Activated T-cell treated with anti-CD3 and anti-CD28 coated beads for 24 hours (primary cell): Measurements from ENCODE around the gene NFIX.

Experiments
- DNase-seq: peaks from one replicate; pipeline ENCODE4 v3.0.0-alpha.2; 2020; ENCODE audit warnings: low read depth

NFIX gene

DNA sequence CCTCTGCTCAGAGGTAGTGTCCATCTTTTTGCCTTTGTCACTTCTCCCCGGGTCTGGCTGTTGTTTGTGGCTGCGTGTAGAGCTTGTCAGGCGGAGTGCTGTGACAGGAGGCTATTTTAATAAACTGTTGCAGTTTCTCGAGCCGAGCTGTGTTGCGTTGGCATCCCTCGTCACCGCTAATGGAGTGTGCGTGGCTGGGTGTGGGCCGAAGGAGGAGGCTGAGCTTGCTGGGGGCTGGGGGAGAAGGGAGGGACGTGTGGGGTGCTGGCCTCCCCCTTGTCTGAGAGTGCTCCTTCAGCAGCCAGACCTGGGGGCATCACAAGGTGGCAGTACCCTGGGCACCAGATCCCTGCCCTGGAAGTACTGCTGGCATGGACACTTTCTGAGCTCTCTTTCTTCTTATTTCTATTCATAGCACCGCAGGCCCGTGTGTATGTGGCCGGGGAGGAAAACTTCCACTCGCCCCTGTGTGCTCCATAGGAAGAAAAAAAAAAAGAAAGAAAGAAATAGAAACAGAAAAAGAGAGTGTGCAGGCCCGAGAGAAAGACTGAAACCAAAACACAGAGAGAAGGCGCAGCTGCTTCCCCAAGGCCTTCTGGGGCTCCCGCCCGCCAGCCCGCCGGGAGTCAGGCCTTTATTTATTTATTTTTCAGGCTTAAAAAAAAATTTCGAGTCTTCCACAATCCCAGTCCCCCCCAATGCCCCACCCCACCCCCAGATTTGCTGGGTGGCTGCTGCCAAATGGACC lies 27.0 kb downstream of the NFIX start:
- DNase-seq = no peak

DNA sequence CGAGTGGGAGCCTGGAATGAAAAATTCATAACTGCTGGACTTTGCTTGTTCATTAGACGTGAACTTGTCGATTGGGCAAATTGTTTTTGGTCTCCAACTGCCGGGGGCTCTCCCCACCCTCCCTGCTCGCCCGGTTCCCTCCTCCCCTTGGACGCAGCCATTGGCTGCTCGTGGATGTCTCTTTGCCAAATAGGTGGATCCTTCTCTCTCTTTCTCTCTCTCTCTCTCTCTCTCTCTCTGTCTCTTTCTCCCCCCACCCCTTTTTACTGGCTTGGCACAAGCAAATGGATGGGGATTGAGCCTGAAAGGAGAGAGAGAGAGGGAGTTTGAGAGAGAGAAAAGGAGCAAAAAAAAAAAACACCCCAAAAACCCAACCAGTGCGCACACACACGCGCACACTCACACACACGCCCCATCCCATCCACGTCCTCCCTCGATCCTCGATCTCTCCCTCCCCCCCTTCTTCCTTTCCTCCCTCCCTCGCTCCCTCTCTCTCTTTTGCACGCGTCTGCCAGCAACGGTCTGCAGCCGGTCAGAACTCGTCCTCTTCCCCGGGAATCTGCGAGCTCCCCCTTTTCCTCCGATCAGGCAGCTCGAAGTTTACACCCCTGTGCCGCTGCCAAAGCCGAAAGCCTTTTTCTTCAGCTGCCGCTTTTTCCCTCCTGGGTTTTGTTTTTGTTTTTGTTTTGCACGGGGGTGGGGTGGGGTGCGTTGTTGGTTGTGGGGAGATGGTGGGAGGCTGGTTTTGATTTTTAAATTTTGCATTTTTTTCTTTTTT lies 27.8 kb downstream of the NFIX start:
- DNase-seq = no peak

DNA sequence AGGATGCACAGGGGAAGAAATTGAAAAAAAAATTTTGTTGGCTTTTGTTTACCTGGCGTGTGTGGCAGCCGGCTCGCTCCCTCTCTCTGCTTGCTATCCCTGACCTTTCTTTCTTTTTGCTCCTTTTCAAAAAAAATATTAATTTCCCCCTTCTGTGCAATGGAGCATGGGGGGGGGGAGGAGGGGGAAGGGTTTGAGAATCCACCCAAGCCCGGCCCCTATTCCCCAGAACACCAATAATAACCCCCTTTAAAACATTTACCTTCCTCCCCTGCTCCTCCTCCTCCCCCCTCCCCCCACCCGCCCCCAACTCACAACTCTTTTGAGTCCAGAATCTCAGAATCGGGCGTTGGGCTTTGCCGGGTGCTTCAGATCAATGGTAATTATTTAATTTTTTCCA lies 28.4 kb downstream of the NFIX start:
- DNase-seq = no peak

DNA sequence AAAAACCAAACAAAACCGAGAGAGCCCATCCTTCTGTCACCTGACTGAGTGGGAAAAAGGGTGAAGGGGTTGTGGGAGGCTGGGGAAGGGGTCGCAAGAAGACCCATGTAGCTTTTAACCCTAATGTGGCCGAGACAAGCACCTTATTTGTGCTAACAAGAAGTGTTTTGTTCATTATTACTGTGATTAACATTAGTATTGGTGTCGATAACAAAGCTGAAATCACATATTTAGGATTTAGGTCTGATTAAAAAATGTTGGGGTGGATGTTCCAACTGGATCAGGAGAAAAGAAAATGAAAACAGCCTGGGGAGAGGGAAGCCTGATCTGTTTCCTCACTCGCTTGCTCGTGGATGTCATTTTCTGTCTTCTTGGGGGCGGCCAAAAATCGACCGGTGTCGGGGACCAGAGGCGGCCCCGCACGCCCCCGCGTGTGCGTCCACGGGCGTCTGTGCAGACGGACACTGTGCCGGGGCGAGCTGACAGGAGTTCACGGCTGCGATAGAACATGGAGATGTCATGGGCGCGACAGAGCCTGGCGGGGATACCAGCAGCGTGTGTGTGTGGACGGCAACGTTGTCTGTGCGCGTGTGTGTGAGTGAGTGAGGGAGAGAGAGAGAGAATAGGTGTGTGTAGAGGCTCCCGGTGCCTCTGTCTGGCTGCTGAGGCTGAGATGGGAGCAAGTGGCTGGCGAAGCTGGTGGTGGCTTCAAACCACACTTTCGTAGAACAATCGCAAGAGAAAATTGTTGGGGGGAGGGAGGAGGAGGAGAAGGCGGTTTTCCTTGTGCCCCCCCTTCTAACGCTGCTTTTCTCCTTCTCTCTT lies 29.1 kb downstream of the NFIX start:
- DNase-seq = no peak

DNA sequence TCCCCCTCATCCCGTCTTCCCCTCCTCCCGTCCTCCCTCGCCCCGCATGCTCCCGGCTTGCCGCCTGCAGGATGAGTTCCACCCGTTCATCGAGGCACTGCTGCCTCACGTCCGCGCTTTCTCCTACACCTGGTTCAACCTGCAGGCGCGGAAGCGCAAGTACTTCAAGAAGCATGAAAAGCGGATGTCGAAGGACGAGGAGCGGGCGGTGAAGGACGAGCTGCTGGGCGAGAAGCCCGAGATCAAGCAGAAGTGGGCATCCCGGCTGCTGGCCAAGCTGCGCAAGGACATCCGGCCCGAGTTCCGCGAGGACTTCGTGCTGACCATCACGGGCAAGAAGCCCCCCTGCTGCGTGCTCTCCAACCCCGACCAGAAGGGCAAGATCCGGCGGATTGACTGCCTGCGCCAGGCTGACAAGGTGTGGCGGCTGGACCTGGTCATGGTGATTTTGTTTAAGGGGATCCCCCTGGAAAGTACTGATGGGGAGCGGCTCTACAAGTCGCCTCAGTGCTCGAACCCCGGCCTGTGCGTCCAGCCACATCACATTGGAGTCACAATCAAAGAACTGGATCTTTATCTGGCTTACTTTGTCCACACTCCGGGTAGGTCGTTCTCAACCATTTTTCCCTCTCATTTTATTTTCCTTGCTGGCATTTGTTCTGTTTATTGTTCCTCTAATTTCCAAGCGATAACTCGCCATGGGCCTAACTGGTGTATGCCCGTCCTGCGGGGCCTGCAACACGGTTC lies 29.8 kb downstream of the NFIX start:
- DNase-seq = no peak

DNA sequence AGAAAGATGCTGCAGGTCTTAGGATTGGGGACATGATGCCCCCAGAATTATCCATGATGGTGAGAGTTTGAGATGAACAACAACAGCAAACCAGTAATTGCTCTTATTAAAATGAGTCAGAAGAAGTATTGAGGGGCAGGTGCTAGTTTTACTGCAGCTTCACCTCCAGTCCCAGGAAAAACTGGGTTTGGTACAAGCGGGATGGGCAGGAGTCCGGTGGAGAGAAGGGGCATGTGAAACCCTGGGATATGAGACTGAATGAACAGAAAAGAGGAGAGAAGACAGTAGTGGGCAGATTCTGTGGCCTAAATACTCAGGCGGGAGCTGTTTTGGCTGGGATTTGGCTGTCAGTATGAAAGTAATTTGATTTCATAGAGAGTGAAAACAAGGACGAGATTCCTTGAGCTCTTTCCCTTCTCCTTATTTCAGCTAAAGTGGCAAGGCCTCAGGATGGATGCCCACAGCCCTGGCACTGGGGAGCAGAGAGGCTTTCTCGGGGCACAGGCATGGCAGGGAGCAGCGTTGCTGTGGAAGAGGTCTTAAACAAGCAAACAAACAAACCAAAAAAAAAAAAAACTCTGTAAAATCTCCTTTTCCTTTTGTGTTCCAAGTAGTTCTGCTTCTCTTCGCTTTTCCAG lies 30.7 kb downstream of the NFIX start:
- no peak for DNase-seq

DNA sequence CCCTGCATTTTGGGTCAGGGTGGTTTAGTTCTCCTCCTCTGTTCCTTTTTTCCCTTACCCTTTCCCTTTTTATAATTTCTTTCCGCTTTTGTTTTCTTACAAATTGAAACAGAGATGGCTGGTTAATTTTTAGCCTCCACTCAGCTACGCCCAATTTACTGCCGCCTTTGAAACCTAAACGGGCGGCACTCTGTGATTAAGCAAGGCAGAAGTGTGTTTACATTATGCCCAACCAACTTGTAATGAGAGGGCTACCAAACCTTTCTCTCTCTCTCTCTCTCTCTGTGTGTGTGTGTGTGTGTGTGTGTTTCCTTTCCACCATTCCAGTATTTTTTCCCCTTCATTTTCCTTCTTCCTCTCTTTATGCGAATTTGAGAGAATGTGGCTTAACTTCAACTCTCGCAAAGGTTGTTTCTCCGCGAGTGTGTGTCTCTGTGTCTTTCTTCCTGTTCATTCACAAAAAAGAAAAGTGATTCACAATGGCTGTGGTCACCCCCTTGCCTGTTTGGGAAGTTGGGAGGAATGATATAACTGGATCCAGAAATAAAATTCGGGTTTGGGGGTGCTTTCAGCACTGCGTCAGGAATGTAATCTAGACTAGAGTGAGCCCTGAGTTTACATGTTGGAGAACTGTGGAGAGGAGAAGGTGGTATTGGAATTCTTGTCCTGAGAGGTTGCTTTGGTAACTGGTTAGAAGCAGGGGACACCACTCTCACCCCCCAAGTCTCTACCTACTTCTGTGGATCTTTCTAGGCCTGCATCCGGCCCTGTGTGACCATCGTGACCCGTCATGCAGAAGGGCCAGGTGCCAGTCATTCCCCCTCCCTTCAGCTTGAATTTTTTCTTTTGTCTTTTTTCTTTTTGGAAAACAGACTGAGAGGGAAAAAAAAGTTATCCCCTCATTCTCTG lies 31.4 kb downstream of the NFIX start:
- DNase-seq = no peak

DNA sequence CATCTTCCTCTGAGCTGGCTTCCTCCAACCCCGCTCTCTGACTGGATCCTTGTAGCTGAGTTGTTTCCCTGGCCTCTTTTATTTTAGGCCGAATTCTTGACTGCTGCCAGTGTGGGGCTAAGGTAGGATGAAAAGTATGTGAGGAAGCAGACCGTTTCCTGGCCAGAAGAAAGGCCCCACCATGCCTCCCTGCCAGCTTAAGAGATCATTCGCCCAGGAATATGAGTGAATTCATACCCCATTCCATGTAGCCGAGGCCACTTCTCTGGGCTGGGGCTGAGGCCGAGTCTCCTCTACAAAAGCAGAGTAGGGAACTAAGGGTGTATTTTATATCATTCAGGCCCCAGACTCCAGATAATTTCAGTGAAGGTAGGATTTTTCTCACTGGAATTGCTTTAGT lies 32.3 kb downstream of the NFIX start:
- no peak for DNase-seq

DNA sequence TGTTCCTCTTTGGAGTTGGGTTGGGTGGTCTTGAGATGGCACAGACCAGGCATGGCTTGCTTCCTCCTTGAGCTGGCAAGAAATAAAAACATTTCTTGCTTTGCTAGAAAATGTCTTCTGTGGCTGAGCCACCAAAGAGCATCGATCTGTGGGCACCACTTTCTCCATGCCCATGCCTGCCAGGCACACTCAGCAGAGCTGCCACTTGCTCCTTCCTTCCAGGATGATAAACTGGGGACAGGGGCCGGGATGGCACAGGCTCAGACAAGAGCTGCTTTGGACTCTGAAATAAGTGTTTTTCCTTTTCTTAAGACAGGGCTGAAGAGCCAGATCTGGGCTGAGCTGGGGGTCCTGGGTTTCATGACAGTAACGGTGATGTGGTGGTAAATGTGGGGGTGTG lies 32.8 kb downstream of the NFIX start:
- DNase-seq = no peak

DNA sequence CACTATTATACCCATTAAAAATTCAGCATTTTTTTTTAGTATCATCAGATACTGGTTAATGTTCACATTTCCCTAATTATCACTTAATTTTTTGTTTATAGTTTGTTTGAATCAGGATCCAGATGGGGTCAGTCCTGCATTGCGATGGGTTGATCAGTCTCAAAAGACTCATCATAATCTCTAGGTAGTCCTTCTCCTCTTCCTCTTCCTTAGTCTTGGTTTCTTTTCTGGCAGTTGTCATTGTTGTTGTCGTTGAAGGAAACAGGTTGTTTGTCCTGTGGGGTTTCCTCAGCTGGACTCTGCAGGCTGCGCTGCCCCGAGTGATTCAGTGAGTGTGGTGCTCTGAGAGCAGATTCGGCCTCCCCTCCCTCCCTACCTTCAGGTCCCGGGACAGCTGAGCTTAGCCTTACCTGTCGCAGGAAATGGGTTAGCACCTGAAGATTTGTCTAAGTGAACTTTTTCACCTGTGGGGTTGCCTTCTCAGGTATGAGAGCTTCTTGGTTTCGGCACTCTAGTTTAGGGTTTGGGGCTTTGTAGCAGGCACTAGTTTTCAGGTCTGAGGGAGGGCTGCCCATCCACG lies 34.1 kb downstream of the NFIX start:
- DNase-seq = no peak

DNA sequence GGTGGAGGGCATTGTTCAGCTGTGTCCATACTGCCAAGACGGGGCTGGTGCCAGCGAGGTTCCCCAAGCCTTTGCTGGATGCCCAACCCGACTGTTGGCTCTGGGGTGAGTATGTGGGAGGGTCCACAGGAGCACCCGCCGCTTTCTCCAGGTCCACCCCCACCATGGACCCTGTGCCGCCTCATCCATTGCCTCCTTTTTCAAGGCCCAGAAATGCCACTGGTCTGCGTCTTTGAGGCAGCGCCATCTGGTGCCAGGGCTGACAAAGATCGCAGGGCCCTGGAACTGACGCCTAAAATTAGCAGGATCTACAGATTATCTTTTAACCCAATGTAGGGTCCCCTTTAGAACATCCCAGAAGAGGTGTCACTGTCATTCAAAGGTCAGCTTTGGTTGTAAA lies 34.6 kb downstream of the NFIX start:
- no peak for DNase-seq

DNA sequence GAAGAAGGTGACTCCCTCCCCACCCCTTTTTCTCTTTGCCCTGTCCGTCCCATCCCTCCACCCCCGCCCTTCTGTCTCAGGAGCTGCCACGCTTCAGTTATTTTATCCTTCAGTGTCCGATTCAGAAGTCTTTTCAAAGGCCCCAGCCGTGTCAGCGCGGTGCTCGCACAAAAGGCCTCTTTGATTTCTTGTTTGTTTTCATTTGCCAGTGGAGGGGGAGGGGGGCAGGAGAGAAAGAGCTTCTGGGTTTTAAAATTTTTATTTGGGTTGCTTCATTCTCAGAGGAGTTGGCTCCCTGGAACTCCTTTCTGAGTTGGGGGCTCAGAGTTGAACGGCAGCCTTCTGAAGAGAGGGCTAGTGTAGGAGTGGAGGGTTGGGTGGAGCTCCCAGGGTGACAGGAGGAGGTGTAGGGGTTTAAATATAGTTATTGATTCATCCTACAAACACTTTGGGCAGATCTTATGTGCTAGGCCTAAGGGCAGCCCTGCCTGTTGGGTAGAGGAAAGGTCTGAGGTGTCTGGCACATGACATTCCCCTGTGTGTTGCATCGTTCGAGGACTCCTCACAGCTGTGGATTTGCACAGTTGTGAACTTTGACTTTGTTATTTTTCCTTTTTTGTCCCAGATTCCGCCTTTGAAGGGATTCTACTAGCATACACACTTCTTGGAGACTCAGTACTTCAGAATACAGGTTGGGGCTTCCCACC lies 36.8 kb downstream of the NFIX start:
- no peak for DNase-seq

DNA sequence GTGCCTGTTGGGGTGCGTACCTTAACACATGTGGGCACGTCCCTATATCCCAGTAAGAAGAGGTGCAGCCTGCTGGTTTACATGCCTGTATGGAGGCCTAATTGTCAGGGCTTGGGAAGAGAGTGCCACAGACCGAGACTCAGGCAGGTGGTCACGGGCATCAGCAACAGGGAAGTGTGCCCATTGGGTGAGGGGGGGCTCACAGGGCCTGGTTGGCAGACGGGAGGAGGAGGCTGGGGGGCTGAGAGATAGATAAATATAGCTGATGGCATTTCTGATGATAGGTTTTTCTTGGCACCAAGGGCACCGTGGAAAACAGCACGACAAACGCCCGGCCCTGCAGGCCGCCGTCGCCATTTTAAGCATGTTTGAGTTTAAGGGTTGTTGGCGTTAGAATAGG lies 37.6 kb downstream of the NFIX start:
- DNase-seq = no peak

DNA sequence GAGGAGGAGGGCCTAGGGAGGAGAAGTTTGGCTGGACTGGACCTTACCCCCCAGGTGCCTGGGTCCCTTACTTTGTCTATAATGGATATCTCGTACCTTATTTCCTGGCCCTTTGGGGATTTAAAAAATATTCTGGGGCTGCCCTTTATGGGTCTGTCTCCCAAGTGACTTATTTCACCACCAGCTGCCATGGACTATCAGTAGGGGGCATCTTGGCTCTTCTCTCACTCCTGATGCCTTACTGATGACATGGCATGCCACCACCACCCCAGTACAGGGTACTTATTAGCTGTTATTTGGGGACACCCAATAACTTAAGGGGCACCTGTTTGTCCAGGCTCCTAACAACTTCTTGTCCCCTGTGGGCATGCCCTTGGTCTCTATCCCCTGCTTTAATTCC lies 38.0 kb downstream of the NFIX start:
- no peak for DNase-seq

DNA sequence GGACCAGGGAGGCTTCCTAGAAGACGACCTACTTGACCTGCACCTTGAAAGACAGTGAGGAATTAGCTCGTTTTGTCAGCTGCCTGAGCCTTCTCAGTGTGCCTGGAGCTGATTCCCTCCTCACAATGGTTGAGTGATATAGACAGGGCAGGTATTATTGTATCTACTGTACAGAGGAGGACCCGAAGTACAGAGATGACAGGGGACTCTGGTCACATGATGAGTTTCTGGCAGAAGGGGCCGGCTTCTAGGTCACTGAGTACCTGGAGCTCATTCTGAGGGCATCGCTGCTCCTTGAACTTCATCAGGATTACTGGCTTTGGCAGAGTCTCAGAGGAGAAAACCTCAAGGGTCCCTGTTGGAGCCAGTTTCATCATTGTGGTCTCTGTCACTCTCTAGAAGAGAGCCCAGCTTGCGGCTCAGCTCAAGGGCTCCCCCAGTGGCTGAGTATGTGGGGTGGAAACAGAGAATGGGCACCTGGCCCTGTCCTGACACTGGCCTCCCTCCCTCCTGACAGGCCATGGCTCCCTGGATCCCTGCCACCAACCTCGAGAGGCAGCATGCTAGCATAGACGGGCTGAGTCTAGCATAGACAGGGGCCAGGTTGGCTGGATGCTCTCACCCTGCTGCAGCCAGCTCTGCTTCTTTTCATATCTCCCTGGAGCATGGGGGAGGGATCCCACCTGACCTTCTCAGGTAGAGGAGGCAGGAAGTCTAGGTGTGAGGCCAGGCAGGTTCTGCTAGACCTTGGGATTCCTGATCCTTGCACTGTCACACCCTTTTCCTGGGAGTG lies 38.7 kb downstream of the NFIX start:
- no peak for DNase-seq

DNA sequence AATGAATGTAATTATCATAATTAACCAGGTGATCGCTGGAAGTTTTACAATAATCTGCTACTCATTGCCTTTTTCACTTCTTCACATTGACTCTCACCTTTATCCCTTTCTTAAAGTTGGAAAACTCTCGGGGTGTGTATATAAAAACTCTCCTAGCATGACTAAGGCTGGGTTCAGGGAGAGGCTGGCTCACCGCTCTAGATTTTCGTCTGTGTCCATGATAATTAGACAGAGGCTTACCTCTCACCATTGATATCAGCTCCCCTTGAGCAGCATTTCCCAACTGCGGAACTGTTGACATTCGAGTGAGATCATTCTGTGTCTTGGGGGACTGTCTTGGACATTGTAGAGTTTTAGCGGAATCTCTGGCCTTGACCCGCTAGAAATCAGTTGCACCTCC lies 39.4 kb downstream of the NFIX start:
- no peak for DNase-seq

DNA sequence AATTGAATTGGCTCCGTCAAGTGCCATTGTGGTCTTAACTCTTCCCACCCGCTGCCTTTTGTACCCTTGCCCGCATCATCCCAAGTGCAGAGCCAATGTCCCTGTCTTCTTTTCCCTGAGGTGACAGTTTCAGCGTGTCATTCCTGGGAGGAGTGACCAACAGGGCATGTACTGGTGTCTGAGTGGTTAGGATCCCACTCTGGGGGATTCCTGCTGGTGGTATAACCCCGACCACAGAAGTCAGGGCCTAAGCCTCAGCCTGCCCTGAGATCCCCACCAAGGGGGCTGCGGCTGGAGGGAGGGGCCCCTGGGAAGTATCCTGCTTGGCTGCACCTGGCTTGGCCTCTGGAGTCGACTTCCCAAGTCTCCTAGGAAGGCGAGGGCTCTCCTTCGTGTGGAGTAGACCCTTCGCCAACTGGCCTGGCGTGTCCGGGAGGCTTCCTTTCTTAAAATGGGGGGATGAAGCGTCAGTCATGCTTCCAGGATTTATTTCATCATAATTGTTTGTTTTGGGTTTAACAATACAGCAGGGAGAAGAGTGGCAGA lies 40.6 kb downstream of the NFIX start:
- no peak for DNase-seq

DNA sequence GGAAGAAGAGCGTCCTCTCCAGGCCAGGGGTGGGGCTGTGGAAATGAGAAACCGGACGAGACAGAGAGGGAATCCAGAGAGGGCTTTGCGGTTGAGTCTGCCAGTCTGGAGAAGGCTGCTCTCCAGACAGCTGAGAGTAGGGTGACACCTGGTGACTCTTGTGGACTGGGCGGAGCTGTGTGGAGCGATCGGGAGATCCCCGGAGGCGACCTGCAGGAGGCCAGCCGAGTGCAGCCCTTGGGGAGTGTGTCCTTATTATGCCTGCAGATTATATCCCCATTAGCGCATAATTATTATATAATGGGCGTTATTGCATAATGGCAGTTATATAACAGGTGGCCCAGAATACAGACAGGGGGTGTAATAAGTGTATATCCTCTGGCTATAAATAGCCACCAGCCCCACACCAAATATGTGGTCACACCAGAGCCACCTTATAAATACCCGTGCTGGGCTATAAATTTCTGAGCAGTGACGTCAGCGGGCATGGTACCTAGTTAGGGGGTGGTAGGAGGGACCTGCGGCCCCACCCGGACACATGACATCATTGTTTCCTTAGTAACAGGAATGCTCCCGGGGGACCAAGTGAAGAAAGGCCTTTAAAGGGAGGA lies 41.2 kb downstream of the NFIX start:
- no peak for DNase-seq
